K562 (cell line): ENCODE results near the gene HLA-E. TPM values are rescaled to one million over a fixed set of nuclear protein-coding genes. Genes with fewer than 3 reads are reported as not detected.

Experiments used
- ATF6 ChIP-seq: sonication (generic); formaldehyde crosslinking; IDR thresholded peaks from 2 replicates; pipeline ENCODE4 v1.4.0; 2020; ENCODE audit warnings: mild to moderate bottlenecking, missing genetic modification reagents
- BACH1 ChIP-seq: fragments of 200-800 bp; sonication (Bioruptor generic); IDR thresholded peaks from 2 replicates; pipeline ENCODE4 v1.6.1; 2016; ENCODE audit warnings: missing genetic modification characterization, missing compliant biosample characterization
- FOXJ3 ChIP-seq: sonication (generic); formaldehyde crosslinking; IDR thresholded peaks from 2 replicates; pipeline ENCODE4 v1.4.0; 2020; ENCODE audit warnings: mild to moderate bottlenecking, missing genetic modification reagents
- FOXO4 ChIP-seq: fragments of 450-650 bp; formaldehyde crosslinking; IDR thresholded peaks from 2 replicates; pipeline ENCODE4 v1.4.0; 2020; ENCODE audit warnings: mild to moderate bottlenecking, moderate library complexity
- NR3C1 ChIP-seq: sonication (generic); formaldehyde crosslinking; IDR thresholded peaks from 2 replicates; pipeline ENCODE4 v1.8.1; 2022; ENCODE audit warnings: missing genetic modification reagents
- RBBP5 ChIP-seq: fragments of 200-600 bp; sonication (generic); IDR thresholded peaks from 2 replicates; pipeline ENCODE4 v1.6.1; 2012; ENCODE audit warnings: borderline replicate concordance, mild to moderate bottlenecking, low read length, control low read depth, inconsistent platforms; ENCODE audit not compliant: insufficient read depth, poor library complexity, severe bottlenecking
- SMARCC2 ChIP-seq: fragments of 450-650 bp; IDR thresholded peaks from 2 replicates; pipeline ENCODE4 v1.6.1; 2017; ENCODE audit warnings: antibody characterized with exemption, moderate library complexity, mild to moderate bottlenecking, low read depth
- TFAM ChIP-seq: fragments of 250-450 bp; sonication (Bioruptor Pico); conservative IDR thresholded peaks from 2 replicates; pipeline ENCODE4 v1.5.0; 2021; ENCODE audit warnings: mild to moderate bottlenecking, moderate library complexity
- ZBTB8A ChIP-seq: fragments of 450-650 bp; IDR thresholded peaks from 2 replicates; pipeline ENCODE4 v1.6.1; 2018; ENCODE audit warnings: mild to moderate bottlenecking, moderate library complexity; ENCODE audit not compliant: partially characterized antibody
- ZNF175 ChIP-seq: fragments of 200-800 bp; sonication (Bioruptor generic); IDR thresholded peaks from 2 replicates; pipeline ENCODE4 v1.6.1; 2016; ENCODE audit warnings: low read depth, mild to moderate bottlenecking, missing genetic modification characterization, missing compliant biosample characterization
- ZNF347 ChIP-seq: fragments of 450-650 bp; formaldehyde crosslinking; IDR thresholded peaks from 2 replicates; pipeline ENCODE4 v1.4.0; 2020; ENCODE audit warnings: low read depth, mild to moderate bottlenecking, moderate library complexity
- ZNF431 ChIP-seq: sonication (generic); formaldehyde crosslinking; IDR thresholded peaks from 2 replicates; pipeline ENCODE4 v1.8.0; 2022; ENCODE audit warnings: mild to moderate bottlenecking, missing genetic modification reagents
- ZNF655 ChIP-seq: fragments of 250-450 bp; sonication (Bioruptor Pico); IDR thresholded peaks from 2 replicates; pipeline ENCODE4 v1.5.0; 2021
- polyA plus RNA-seq, 8 experiments: library from polyadenylated mRNA; depleted of rRNA in 4 of 8; stranded (reverse) in 5 of 8; unstranded in 3 of 8; fragments of >200 nt; fragmentation: Nextera tagmentation in 2 of 8; fragmentation: Illumina TruSeq in 1 of 8; extraction: Ambion mirVana in 2 of 8; extraction: Trizol in 1 of 8; gene quantifications; 2 replicates each; pipeline versions ENCODE4 v1.2.1 to v1.2.3, GENCODE V29; 2011 to 2014; ENCODE audit warnings: inconsistent platforms in 1 of 8, missing spikeins in 1 of 8
- total RNA-seq, 7 experiments: library from RNA; depleted of rRNA in 6 of 7; stranded (reverse); fragments of >200 nt in 6 of 7; fragmentation: Illumina TruSeq in 2 of 7; extraction: Trizol in 2 of 7; gene quantifications; 2 replicates each; pipeline versions ENCODE4 v1.2.1 to v1.2.3, GENCODE V29; 2011 to 2021; ENCODE audit warnings: low replicate concordance in 1 of 7
- TF ChIP-seq, protein P1 (sequence below): sonication (generic); formaldehyde crosslinking; IDR thresholded peaks from 2 replicates; pipeline ENCODE4 v1.8.0; 2022; ENCODE audit warnings: missing genetic modification reagents, mild to moderate bottlenecking, borderline replicate concordance

HLA-E gene
- total and polyA plus RNA-seq, 9 of the 15 experiments (the other 6 are each of a cell fraction or from before 2014, with no cell fraction given) = 3.2 to 39.9 (median 26.8) TPM

DNA sequence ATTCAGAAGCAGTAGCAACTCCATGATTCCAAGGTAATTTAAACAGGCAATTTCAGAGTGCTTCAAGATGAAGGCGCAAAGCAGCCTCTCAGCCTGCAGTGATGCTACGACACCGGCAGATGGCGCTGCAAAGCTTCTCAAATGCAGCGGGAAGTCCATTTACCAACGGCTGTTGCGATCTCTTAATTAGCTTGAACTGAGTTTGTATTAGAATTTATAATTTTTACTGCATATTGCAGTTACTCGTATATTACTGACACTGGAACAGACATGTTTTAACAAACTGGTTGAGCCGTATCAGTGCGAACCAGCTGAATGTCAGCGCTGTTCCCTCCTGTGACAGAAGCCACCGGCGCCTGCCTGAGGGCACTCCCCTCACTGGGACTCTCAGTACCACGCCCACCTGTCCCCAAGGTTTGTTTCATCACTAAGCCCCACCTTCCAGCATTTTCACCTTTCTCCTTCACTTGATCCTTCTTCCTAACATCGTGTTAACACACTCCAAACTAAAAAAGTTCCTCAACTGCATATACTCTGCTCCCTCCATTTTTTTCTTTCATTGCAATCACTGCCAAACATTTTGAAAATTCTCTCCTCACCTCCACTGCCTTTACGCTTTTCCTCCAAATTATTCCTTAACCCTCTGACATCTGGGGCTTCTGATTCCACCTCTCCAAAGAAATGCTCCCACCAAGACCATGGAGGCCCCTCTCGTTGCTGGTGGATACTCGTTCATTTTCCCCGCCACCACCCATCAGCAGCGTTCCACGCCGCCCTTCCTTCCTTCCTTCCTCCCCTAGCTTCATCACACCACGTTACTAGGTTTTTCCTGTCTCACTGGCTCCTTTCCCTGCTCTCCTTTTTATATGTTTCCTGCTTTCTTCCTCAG lies 52.5 kb downstream of the HLA-E start (continued):
- TF ChIP-seq FOXO4 (no peak), RBBP5 (no peak), ZNF175 (CRISPR knock-in tag) (no peak), BACH1 (no peak), ATF6 (CRISPR knock-in tag) (no peak), SMARCC2 (no peak), FOXJ3 (CRISPR knock-in tag) (no peak), ZBTB8A (no peak), ZNF347 (CRISPR knock-in tag) (no peak), NR3C1 (CRISPR knock-in tag) (no peak), TFAM (CRISPR knock-in tag) (no peak), ZNF655 (CRISPR knock-in tag) (0 out of 2 replicates have a peak, but pooled peaks have one; percentile 30), ZNF431 (CRISPR knock-in tag) (no peak)
- TF ChIP-seq, protein P1, sequence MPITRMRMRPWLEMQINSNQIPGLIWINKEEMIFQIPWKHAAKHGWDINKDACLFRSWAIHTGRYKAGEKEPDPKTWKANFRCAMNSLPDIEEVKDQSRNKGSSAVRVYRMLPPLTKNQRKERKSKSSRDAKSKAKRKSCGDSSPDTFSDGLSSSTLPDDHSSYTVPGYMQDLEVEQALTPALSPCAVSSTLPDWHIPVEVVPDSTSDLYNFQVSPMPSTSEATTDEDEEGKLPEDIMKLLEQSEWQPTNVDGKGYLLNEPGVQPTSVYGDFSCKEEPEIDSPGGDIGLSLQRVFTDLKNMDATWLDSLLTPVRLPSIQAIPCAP (CRISPR knock-in tag) = no peak
